ENCODE data around the gene ZDHHC24.

ZDHHC24 gene

DNA sequence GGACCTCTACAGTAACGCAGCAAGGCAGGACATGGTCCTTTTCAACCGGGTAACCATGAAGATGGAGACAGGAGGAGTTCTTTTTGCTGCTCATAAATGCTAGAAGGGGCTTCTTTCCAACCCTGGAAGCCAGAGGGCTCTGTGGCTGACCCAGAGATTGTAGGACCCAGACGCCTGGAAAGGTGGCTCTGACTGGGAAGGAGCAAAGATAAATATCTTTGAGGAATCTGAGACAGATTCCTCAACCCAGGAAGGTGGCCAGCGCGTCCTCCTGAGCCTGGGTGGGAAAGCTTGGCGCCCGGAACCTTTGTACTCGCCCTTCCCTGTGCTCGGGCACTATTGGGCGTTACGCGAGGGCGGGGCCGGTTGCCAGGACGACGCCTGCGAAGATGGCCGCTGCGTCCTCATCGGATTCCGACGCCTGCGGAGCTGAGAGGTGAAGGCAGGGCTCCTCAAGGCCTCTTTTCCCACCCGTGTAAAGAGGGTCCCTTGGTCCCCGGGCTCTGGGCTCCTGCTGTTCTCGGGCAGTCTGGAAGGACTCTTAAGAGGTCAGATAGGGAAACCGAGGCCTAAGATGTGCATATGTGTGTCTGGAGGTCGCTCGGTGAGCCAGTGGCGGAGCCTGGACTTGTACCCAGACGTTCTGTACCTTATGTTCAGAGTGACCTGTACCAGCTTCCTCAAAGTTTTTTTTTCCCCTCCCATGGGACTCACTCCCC lies 35.4 kb downstream of the ZDHHC24 start, which contains the start of gene BBS1:
TSS of gene BBS1 (plus strand) at position 365 of the 719 bp plus-strand sequence. CDS start at position 390, 25 bp downstream.
- H3K36me3 Mint-ChIP-seq (ENCODE audit: low read depth) = peaks cover 23% of the 10 kb centered on the region
- no peaks in the 10 kb centered on the region for H3K9me3 Mint-ChIP-seq
- TF ChIP-seq, protein P1, sequence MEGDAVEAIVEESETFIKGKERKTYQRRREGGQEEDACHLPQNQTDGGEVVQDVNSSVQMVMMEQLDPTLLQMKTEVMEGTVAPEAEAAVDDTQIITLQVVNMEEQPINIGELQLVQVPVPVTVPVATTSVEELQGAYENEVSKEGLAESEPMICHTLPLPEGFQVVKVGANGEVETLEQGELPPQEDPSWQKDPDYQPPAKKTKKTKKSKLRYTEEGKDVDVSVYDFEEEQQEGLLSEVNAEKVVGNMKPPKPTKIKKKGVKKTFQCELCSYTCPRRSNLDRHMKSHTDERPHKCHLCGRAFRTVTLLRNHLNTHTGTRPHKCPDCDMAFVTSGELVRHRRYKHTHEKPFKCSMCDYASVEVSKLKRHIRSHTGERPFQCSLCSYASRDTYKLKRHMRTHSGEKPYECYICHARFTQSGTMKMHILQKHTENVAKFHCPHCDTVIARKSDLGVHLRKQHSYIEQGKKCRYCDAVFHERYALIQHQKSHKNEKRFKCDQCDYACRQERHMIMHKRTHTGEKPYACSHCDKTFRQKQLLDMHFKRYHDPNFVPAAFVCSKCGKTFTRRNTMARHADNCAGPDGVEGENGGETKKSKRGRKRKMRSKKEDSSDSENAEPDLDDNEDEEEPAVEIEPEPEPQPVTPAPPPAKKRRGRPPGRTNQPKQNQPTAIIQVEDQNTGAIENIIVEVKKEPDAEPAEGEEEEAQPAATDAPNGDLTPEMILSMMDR (IDR thresholded peaks at IDR 0.05) = no peak
- peak; percentile 92 for DNase-seq
- H3K27me3 Mint-ChIP-seq (ENCODE audit: low read depth, poor library complexity) = peaks cover 5% of the 10 kb centered on the region
- H3K27ac Mint-ChIP-seq = peak within 1 kb of the TSS; percentile 92
- peak within 1 kb of the TSS; percentile 99 for H3K4me3 Mint-ChIP-seq
- H3K4me1 Mint-ChIP-seq = peaks cover 9% of the 10 kb centered on the region

GRCh38 chr11:66509131-66509561 lies 36.7 kb downstream of the ZDHHC24 start:
- H3K27ac Mint-ChIP-seq = peak overlapping the region; percentile 59
- no peaks in the 10 kb centered on the region for H3K9me3 Mint-ChIP-seq
- TF ChIP-seq, protein P1 (IDR thresholded peaks at IDR 0.05) = no peak
- no peak for DNase-seq
- H3K4me1 Mint-ChIP-seq = peaks cover 9% of the 10 kb centered on the region
- H3K27me3 Mint-ChIP-seq (ENCODE audit: low read depth, poor library complexity) = peaks cover 5% of the 10 kb centered on the region
- peaks cover 21% of the 10 kb centered on the region for H3K36me3 Mint-ChIP-seq (ENCODE audit: low read depth)
- H3K4me3 Mint-ChIP-seq = no peak overlapping the region

DNA sequence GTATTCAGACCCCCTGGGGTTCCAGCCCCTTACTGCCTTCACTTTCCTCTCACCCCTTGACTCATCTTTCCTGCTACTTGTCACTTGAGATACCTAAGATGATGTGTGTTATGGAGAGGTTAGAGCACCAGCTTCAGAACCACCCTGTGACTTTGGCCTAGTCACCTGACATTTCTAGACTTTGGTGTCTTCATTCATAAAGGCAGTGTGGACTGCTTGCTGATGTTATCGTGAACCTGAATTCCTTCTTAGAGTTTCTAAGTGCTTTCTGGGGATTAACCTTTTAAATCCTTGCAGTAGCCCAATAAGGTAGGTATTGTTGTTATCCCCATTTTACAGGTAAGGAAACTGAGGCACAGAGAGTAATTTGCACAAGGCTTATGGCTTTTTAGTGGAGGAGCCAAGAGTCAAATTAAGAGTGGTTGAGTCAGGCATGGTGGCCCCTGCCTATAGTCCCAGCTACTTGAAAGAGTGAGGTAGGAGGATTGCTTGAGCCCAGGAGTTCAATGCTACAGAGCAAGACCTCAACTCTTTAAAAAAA lies 40.5 kb downstream of the ZDHHC24 start:
- no peak overlapping the region for H3K27ac Mint-ChIP-seq
- no peak for DNase-seq
- peaks cover 20% of the 10 kb centered on the region for H3K36me3 Mint-ChIP-seq (ENCODE audit: low read depth)
- no peaks in the 10 kb centered on the region for H3K9me3 Mint-ChIP-seq
- TF ChIP-seq, protein P1 (IDR thresholded peaks at IDR 0.05) = no peak
- peaks cover 2% of the 10 kb centered on the region for H3K27me3 Mint-ChIP-seq (ENCODE audit: low read depth, poor library complexity)
- no peaks in the 10 kb centered on the region for H3K4me1 Mint-ChIP-seq
- H3K4me3 Mint-ChIP-seq = no peak overlapping the region

DNA sequence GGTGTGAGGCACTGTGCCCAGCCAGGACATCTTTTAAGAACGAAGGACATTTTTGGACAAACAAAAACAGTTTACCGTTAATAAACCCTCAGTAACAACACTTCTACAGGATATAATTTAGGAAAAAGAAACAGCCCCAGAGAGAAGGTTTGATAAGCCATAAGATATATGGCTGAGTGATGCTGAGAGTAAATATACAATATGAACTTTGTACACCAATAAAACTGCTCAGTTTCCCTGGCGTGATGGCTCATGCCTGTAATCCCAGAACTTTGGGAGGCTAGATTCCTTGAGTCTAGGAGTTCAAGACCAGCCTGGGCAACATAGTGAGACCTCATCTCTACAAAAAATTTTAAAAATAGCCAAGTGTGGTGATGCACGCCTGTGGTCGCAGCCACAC lies 47.3 kb downstream of the ZDHHC24 start:
- Mint-ChIP-seq H3K27me3 (ENCODE audit: low read depth, poor library complexity) (no peaks in the 10 kb centered on the region), H3K27ac (no peak overlapping the region), H3K36me3 (ENCODE audit: low read depth) (peaks cover 21% of the 10 kb centered on the region), H3K4me1 (no peaks in the 10 kb centered on the region), H3K9me3 (no peaks in the 10 kb centered on the region), H3K4me3 (no peak overlapping the region)
- no peak for DNase-seq
- TF ChIP-seq, protein P1 (IDR thresholded peaks at IDR 0.05) = no peak

DNA sequence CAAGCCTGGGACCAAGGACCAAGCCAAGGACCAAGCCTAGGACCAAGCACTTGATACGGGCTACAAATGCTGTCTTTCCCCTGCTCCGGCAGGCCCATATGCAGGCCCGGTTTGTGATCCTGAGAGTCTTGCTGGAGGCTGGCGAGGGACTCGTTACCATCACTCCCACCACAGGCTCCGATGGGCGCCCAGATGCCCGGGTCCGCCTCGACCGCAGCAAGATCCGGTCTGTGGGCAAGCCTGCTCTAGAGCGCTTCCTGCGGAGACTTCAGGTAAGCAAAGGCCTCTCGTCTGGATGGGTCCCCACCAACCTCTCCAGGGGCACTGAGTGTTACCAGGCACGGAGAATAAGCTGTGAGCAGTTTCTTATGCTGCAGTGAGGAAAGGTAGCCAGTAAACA lies 48.6 kb downstream of the ZDHHC24 start:
- DNase-seq = no peak
- TF ChIP-seq, protein P1 (IDR thresholded peaks at IDR 0.05) = no peak
- Mint-ChIP-seq H3K9me3 (no peaks in the 10 kb centered on the region), H3K4me1 (no peaks in the 10 kb centered on the region), H3K36me3 (ENCODE audit: low read depth) (peaks cover 27% of the 10 kb centered on the region), H3K4me3 (no peak overlapping the region), H3K27ac (no peak overlapping the region), H3K27me3 (ENCODE audit: low read depth, poor library complexity) (no peaks in the 10 kb centered on the region)

All from nephron progenitor cell (in vitro differentiated cells).